Measurements from ENCODE around the gene PLEKHM2.

The PLEKHM2 gene

GRCh38 chr1:15735304-15736037, 51.4 kb downstream of the PLEKHM2 start:
- no peak overlapping the region for H3K4me3 ChIP-seq (ENCODE audit: low read depth, low read length)
- no peak for TF ChIP-seq CTCF (IDR thresholded peaks at IDR 0.05; ENCODE audit: low read depth, low read length)

DNA sequence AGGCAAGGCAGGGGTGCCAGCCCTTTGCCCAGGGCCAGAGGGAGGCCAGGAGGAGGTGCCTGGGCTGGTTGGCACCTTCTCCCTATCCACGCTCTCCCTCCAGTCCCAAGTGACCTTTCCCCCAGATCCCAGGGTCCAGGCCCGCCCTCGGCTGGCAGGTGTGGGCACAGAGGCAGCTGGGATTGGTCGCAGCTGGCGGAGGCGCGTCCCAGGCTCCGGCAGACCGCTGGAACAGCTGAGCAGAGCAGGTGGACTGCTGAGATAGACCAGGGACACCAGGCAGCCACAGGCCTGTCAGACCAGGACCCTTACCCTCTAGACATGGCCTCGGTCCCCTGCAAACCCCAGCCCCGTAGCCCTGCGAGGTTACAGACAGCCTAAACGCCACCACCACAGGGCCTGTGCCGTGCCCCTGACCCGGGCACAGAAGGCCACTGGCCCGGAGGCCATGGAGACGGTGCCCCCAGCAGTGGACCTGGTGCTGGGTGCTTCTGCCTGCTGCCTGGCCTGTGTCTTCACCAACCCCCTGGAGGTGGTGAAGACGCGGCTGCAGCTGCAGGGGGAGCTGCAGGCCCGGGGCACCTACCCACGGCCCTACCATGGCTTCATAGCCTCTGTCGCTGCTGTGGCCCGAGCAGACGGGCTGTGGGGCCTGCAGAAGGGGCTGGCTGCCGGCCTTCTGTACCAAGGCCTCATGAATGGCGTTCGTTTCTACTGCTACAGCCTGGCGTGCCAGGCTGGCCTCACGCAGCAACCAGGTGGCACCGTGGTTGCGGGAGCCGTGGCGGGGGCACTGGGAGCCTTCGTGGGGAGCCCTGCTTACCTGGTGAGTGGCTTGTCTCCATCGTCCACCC, 52.1 kb downstream of the PLEKHM2 start, which contains the start of gene SLC25A34:
Gene SLC25A34, plus strand, starts transcription at position 221 of the 854 bp plus-strand sequence. Its CDS starts 228 bp downstream, at position 449.
- no peak for TF ChIP-seq CTCF (IDR thresholded peaks at IDR 0.05; ENCODE audit: low read depth, low read length)

DNA sequence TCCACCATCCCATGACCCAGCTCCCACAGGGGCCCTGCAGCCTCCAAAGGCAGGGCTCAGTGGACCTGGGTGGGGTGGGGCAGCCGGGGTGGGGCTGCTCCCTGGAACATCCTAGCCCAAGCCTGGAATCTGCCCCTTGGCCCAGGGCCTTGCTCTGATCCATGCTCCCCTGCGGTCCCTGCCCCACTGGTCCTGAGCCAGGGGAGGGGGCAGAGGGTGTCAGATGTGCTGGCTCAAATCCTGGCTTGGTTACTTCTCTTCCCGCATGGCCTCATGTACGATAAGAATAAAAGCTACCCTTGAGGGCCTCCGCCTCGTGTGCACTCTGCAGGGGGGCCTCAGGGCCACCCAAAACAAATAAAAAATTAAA, 52.8 kb downstream of the PLEKHM2 start:
- no peak overlapping the region for H3K4me3 ChIP-seq (ENCODE audit: low read depth, low read length)
- TF ChIP-seq CTCF (IDR thresholded peaks at IDR 0.05; ENCODE audit: low read depth, low read length) = no peak

More for the DNA sequence above, 52.1 kb downstream of the PLEKHM2 start, which contains the start of gene SLC25A34:
- no peak within 1 kb of the TSS for H3K4me3 ChIP-seq (ENCODE audit: low read depth, low read length)

DNA sequence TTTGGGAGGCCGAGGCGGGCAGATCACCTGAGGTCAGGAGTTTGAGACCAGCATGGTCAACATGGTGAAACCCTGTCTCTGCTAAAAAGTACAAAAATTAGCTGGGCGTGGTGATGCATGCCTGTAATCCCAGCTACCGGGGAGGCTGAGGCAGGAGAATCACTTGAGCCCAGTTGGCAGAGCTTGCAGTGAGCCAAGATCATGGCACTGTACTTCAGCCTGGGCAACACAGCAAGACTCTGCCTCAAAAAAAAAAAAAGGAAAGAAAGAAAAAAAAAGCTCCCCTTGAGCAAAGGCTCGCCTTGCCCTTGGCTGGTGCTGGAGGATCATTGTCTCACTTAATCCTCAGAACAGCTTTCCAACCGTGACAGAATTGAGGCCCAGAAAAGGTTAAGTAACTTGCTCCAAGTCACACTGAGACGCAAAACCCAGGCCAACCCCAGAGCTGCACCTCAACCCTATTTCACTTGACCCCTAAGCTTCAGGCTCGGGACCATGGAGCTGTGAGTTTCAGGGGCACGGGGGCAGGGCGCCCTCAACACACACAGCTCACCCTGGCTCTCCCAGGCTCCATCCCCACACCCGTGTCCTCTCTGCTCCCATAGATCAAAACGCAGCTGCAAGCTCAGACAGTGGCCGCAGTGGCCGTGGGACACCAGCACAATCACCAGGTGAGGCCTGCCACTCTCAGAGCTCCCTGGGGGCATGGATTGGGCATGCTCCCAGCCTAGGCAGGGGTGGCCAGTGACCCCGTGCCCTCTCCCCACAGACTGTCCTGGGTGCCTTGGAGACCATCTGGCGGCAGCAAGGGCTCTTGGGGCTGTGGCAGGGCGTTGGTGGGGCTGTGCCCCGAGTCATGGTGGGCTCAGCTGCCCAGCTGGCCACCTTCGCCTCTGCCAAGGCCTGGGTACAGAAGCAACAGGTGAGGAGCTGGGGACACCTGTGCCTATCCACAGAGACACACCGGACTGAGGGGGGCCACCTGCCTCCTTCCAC, 53.5 kb downstream of the PLEKHM2 start:
- no peak for TF ChIP-seq CTCF (IDR thresholded peaks at IDR 0.05; ENCODE audit: low read depth, low read length)
- H3K4me3 ChIP-seq (ENCODE audit: low read depth, low read length) = no peak overlapping the region

GRCh38 chr1:15738416-15739113, 54.4 kb downstream of the PLEKHM2 start:
- TF ChIP-seq CTCF (IDR thresholded peaks at IDR 0.05; ENCODE audit: low read depth, low read length) = no peak

DNA sequence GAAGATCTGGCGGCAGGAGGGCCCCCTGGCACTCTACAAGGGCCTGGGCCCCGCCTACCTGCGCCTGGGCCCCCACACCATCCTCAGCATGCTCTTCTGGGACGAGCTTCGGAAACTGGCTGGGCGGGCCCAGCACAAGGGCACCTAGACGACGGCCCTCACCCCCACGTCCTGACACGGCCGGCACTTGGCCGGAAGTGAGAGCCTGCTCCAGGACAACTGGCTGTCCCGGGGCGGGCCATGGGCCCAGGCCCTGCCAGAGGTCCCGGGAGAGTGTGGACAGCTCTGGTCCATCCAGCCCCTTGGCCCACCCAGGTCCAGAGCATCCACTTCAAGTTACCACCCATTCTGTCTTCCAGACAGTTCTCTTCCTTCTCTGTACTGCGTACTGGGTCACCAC, 55.1 kb downstream of the PLEKHM2 start:
- TF ChIP-seq CTCF (IDR thresholded peaks at IDR 0.05; ENCODE audit: low read depth, low read length) = no peak
- H3K4me3 ChIP-seq (ENCODE audit: low read depth, low read length) = no peak overlapping the region

More at GRCh38 chr1:15738416-15739113, 54.4 kb downstream of the PLEKHM2 start:
- H3K4me3 ChIP-seq (ENCODE audit: low read depth, low read length) = no peak overlapping the region
